Memory B cell (primary cell): Measurements from ENCODE around the gene NAALAD2.
"Not testable (repeated sequence)": the region's sequence is repeated elsewhere in the genome, so short reads cannot be mapped to it uniquely, and the experiment has no call there.

Experiments
- ATAC-seq: fragments of 150-1000 bp; cut with Tn5 transposase; 2 replicates; pipeline ENCODE4 v1.10.0; 2021; ENCODE audit warnings: low read depth, mild to moderate bottlenecking, moderate library complexity
- DNase-seq, 2 donors: peaks; one replicate each; pipeline ENCODE4 v3.0.0; 2022; ENCODE audit warnings: low spot score in 2 of 2
- H3K27ac Mint-ChIP-seq: one replicate; pipeline ENCODE4 v1.8.0; 2022; ENCODE audit warnings: mild to moderate bottlenecking, moderate library complexity, mixed read lengths
- H3K27me3 Mint-ChIP-seq: one replicate; pipeline ENCODE4 v1.8.0; 2022; ENCODE audit warnings: mixed read lengths
- H3K36me3 Mint-ChIP-seq: one replicate; pipeline ENCODE4 v1.8.0; 2022; ENCODE audit warnings: mild to moderate bottlenecking, mixed read lengths
- H3K4me1 Mint-ChIP-seq: one replicate; pipeline ENCODE4 v1.8.0; 2022; ENCODE audit warnings: mixed read lengths
- H3K4me3 Mint-ChIP-seq: one replicate; pipeline ENCODE4 v1.8.0; 2022; ENCODE audit warnings: mild to moderate bottlenecking, moderate library complexity, mixed read lengths
- H3K9me3 Mint-ChIP-seq: one replicate; pipeline ENCODE4 v1.8.0; 2022; ENCODE audit warnings: mixed read lengths

Gene NAALAD2

GRCh38 chr11:90134478-90135003 lies at the start of gene NAALAD2:
NAALAD2 (plus strand) TSS chr11:90134663; CDS start chr11:90134759, 96 bp downstream.
- Mint-ChIP-seq H3K9me3 (peaks cover 1% of the 10 kb centered on the region), H3K4me3 (no peak within 1 kb of the TSS), H3K27me3 (peaks cover 8% of the 10 kb centered on the region), H3K4me1 (peaks cover 3% of the 10 kb centered on the region), H3K27ac (no peak within 1 kb of the TSS), H3K36me3 (no peaks in the 10 kb centered on the region)
- DNase-seq (no peak), ATAC-seq (no peak)

GRCh38 chr11:90085650-90086049 lies 48.8 kb upstream of the NAALAD2 start, which contains the start of gene UBTFL1:
UBTFL1 (plus strand) TSS chr11:90085950; CDS start chr11:90085950, 0 bp downstream.
- not testable (repeated sequence) for H3K27me3 Mint-ChIP-seq, H3K9me3 Mint-ChIP-seq, H3K36me3 Mint-ChIP-seq, H3K4me3 Mint-ChIP-seq, DNase-seq, ATAC-seq, H3K4me1 Mint-ChIP-seq, H3K27ac Mint-ChIP-seq

- not testable (repeated sequence) for H3K36me3 Mint-ChIP-seq, DNase-seq, H3K9me3 Mint-ChIP-seq, H3K4me1 Mint-ChIP-seq, H3K27me3 Mint-ChIP-seq, H3K27ac Mint-ChIP-seq, H3K4me3 Mint-ChIP-seq, ATAC-seq
Measured at GRCh38 chr11:90088731-90089130, 45.7 kb upstream of the NAALAD2 start.

GRCh38 chr11:90095230-90095924 lies 39.1 kb upstream of the NAALAD2 start:
- H3K4me1 Mint-ChIP-seq, H3K36me3 Mint-ChIP-seq, DNase-seq, H3K4me3 Mint-ChIP-seq, H3K9me3 Mint-ChIP-seq, ATAC-seq, H3K27me3 Mint-ChIP-seq, H3K27ac Mint-ChIP-seq: not testable (repeated sequence)

- not testable (repeated sequence) for H3K9me3 Mint-ChIP-seq, H3K36me3 Mint-ChIP-seq, H3K4me1 Mint-ChIP-seq, DNase-seq, H3K27ac Mint-ChIP-seq, ATAC-seq, H3K27me3 Mint-ChIP-seq, H3K4me3 Mint-ChIP-seq
Measured at GRCh38 chr11:90098261-90098660, 36.2 kb upstream of the NAALAD2 start.

- Mint-ChIP-seq H3K27me3 (no peaks in the 10 kb centered on the region), H3K36me3 (no peaks in the 10 kb centered on the region), H3K4me1 (no peaks in the 10 kb centered on the region), H3K9me3 (no peaks in the 10 kb centered on the region), H3K27ac (no peak overlapping the region), H3K4me3 (no peak overlapping the region)
- DNase-seq (no peak), ATAC-seq (no peak)
Measured at GRCh38 chr11:90100431-90100830, 34.0 kb upstream of the NAALAD2 start.

GRCh38 chr11:90113541-90113940 lies 20.9 kb upstream of the NAALAD2 start:
- H3K27ac Mint-ChIP-seq = no peak overlapping the region
- DNase-seq = no peak
- no peaks in the 10 kb centered on the region for H3K27me3 Mint-ChIP-seq
- no peak overlapping the region for H3K4me3 Mint-ChIP-seq
- H3K4me1 Mint-ChIP-seq = no peaks in the 10 kb centered on the region
- no peaks in the 10 kb centered on the region for H3K9me3 Mint-ChIP-seq
- ATAC-seq = no peak
- H3K36me3 Mint-ChIP-seq = no peaks in the 10 kb centered on the region

- DNase-seq = no peak
- no peak overlapping the region for H3K4me3 Mint-ChIP-seq
- H3K36me3 Mint-ChIP-seq = no peaks in the 10 kb centered on the region
- H3K4me1 Mint-ChIP-seq = no peaks in the 10 kb centered on the region
- no peaks in the 10 kb centered on the region for H3K27me3 Mint-ChIP-seq
- no peak overlapping the region for H3K27ac Mint-ChIP-seq
- ATAC-seq = no peak
- H3K9me3 Mint-ChIP-seq = no peaks in the 10 kb centered on the region
Measured at GRCh38 chr11:90120191-90120590, 14.3 kb upstream of the NAALAD2 start.

GRCh38 chr11:90124371-90124770 lies 10.1 kb upstream of the NAALAD2 start:
- Mint-ChIP-seq H3K36me3 (no peaks in the 10 kb centered on the region), H3K9me3 (no peaks in the 10 kb centered on the region), H3K27me3 (peaks cover 3% of the 10 kb centered on the region), H3K4me3 (no peak overlapping the region), H3K4me1 (no peaks in the 10 kb centered on the region), H3K27ac (no peak overlapping the region)
- no peak for DNase-seq
- no peak for ATAC-seq

- Mint-ChIP-seq H3K27ac (no peak overlapping the region), H3K4me1 (no peaks in the 10 kb centered on the region), H3K4me3 (no peak overlapping the region), H3K9me3 (no peaks in the 10 kb centered on the region), H3K36me3 (no peaks in the 10 kb centered on the region), H3K27me3 (peaks cover 3% of the 10 kb centered on the region)
- no peak for DNase-seq
- ATAC-seq = no peak
Measured at GRCh38 chr11:90124946-90125345, 9.5 kb upstream of the NAALAD2 start.

GRCh38 chr11:90133560-90134477 lies 644 bp upstream of the NAALAD2 start:
- Mint-ChIP-seq H3K4me3 (no peak overlapping the region), H3K27me3 (peaks cover 8% of the 10 kb centered on the region), H3K27ac (no peak overlapping the region), H3K4me1 (peaks cover 3% of the 10 kb centered on the region), H3K9me3 (peaks cover 1% of the 10 kb centered on the region), H3K36me3 (no peaks in the 10 kb centered on the region)
- DNase-seq (no peak), ATAC-seq (no peak)

GRCh38 chr11:90135016-90135415 lies 553 bp downstream of the NAALAD2 start:
- ATAC-seq (no peak), DNase-seq (no peak)
- Mint-ChIP-seq H3K4me1 (peaks cover 3% of the 10 kb centered on the region), H3K4me3 (no peak overlapping the region), H3K27ac (no peak overlapping the region), H3K9me3 (peaks cover 1% of the 10 kb centered on the region), H3K36me3 (no peaks in the 10 kb centered on the region), H3K27me3 (peaks cover 8% of the 10 kb centered on the region)

- no peak for ATAC-seq
- Mint-ChIP-seq H3K27me3 (peaks cover 3% of the 10 kb centered on the region), H3K36me3 (no peaks in the 10 kb centered on the region), H3K4me1 (no peaks in the 10 kb centered on the region), H3K4me3 (no peak overlapping the region), H3K27ac (no peak overlapping the region), H3K9me3 (no peaks in the 10 kb centered on the region)
- DNase-seq = no peak
Measured at GRCh38 chr11:90148900-90149299, 14.4 kb downstream of the NAALAD2 start.

- not testable (repeated sequence) for ATAC-seq, DNase-seq, H3K27me3 Mint-ChIP-seq, H3K4me1 Mint-ChIP-seq, H3K9me3 Mint-ChIP-seq, H3K4me3 Mint-ChIP-seq, H3K27ac Mint-ChIP-seq, H3K36me3 Mint-ChIP-seq
Measured at GRCh38 chr11:90166982-90167573, 32.6 kb downstream of the NAALAD2 start.
